Kidney epithelial cell (primary cell): ENCODE results near the gene CALD1. TPM values are rescaled to one million over a fixed set of nuclear protein-coding genes. Genes with fewer than 3 reads are reported as not detected.

ENCODE experiments used
- DNase-seq: peaks from one replicate; pipeline ENCODE4 v3.0.0-alpha.2; 2010; ENCODE audit warnings: low read depth
- H3K27me3 ChIP-seq: 2 replicates; pipeline ENCODE4 v1.6.0; 2011; ENCODE audit warnings: low read length; ENCODE audit not compliant: control insufficient read depth, insufficient read depth
- H3K36me3 ChIP-seq: 2 replicates; pipeline ENCODE4 v1.5.1; 2011; ENCODE audit warnings: low read length; ENCODE audit not compliant: control insufficient read depth, insufficient read depth
- H3K4me3 ChIP-seq: 2 replicates; pipeline ENCODE4 v1.5.1; 2011; ENCODE audit warnings: low read depth, mild to moderate bottlenecking, control low read depth, low read length
- total RNA-seq: library from RNA; depleted of rRNA; stranded (reverse); fragments of >200 nt; gene quantifications from 2 replicates; pipeline ENCODE4 v1.2.3, GENCODE V29; 2015
- TF ChIP-seq, protein P1 (sequence below): IDR thresholded peaks from 2 replicates; pipeline ENCODE4 v1.5.1; 2011; ENCODE audit warnings: mild to moderate bottlenecking, moderate library complexity, low read length, control low read depth, inconsistent platforms; ENCODE audit not compliant: insufficient read depth, poor library complexity, severe bottlenecking

CALD1 gene
- total RNA-seq, 1 donor from 2014 or later: 255 TPM

DNA sequence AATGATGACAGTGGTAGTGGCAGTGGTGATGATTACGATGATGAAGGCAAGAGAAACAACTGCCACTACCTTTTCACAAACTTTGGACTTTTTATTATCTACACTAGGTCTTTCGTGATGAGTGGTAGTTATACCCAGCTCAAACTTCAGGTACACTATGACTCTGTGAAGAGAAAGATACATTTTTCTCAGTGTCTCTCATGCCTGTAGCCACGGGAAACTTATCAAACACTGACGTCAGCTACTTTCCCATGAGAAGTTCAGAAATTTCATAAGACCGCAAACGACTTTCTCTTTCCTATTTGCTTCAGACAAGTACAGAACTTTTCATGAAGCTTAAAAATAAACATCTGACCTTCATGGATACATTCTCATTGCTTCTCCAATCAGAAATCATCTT lies 57.0 kb downstream of the CALD1 start:
- TF ChIP-seq, protein P1, sequence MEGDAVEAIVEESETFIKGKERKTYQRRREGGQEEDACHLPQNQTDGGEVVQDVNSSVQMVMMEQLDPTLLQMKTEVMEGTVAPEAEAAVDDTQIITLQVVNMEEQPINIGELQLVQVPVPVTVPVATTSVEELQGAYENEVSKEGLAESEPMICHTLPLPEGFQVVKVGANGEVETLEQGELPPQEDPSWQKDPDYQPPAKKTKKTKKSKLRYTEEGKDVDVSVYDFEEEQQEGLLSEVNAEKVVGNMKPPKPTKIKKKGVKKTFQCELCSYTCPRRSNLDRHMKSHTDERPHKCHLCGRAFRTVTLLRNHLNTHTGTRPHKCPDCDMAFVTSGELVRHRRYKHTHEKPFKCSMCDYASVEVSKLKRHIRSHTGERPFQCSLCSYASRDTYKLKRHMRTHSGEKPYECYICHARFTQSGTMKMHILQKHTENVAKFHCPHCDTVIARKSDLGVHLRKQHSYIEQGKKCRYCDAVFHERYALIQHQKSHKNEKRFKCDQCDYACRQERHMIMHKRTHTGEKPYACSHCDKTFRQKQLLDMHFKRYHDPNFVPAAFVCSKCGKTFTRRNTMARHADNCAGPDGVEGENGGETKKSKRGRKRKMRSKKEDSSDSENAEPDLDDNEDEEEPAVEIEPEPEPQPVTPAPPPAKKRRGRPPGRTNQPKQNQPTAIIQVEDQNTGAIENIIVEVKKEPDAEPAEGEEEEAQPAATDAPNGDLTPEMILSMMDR: no peak
- H3K36me3 ChIP-seq: no peaks in the 10 kb centered on the region
- no peak overlapping the region for H3K4me3 ChIP-seq
- H3K27me3 ChIP-seq: no peaks in the 10 kb centered on the region
- DNase-seq: no peak

DNA sequence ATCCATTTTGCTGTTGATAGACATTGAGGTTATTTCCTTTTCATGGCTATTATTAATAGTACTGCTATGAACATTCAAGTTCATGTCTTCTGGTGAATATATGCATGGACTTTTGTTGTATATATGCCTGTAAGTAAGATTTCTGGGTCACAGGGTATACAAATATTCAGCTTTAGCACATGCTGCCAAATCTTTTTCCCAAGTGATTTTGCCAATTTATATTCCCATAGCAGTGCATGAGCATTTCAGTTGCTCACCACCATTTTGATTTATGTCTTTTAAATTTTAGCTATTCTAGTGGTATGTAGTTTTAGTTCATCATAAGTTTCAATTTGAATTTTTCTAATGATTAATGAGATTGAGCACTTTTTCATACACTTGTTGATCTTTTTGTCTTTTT lies 59.9 kb downstream of the CALD1 start:
- TF ChIP-seq, protein P1: no peak
- Histone ChIP-seq H3K36me3 (no peaks in the 10 kb centered on the region), H3K27me3 (no peaks in the 10 kb centered on the region), H3K4me3 (no peak overlapping the region)
- no peak for DNase-seq

DNA sequence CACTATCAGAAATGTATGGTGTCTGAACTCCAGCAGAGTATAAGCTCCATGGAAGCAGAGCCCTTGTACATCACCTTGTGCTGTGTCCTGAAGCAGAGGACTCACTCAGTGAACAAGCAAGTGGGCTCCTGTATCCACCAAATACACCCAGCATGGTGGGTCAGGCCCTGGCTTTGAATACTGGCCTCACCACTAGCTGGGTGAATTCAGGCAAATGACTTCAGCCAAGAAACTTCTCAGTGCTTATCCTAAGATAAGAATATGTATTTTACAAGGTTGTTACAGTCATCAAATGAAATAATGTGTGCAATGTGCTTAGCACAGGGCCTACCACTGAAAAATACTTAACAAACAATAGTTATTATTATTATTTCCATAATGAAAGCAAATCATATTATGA lies 62.6 kb downstream of the CALD1 start:
- H3K36me3 ChIP-seq: peaks cover 2% of the 10 kb centered on the region
- no peak for DNase-seq

DNA sequence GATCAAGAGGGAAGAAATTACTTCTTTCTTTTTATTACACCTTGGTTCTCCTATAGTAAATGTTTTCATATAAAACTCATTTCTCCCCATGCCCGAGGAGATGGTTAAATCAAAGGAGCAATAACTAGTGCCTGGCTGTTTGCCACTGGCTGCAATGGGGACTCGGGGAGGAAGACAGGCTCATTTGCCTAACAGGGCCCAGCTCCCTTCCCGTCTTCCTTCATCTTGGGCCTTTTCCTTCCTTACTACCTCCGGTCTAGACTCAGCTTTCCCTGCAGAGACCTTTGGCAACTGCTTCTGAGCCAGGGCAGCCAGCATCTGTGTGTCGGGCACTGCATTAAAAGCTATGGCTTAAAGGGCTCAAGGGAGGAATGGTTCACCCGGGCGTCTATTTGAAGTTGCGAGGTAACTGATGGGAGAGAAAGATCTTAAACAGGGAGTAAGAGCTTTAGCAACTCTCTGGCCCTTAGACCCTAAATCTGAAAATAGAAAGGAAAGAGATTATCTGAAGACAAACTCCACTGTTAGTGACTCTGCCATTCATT lies 63.5 kb downstream of the CALD1 start:
- DNase-seq: no peak
- TF ChIP-seq, protein P1: no peak
- Histone ChIP-seq H3K36me3 (peaks cover 2% of the 10 kb centered on the region), H3K4me3 (no peak overlapping the region), H3K27me3 (no peaks in the 10 kb centered on the region)

More for the DNA sequence above, 62.6 kb downstream of the CALD1 start:
- H3K4me3 ChIP-seq: no peak overlapping the region
- TF ChIP-seq, protein P1: no peak
- H3K27me3 ChIP-seq: no peaks in the 10 kb centered on the region

DNA sequence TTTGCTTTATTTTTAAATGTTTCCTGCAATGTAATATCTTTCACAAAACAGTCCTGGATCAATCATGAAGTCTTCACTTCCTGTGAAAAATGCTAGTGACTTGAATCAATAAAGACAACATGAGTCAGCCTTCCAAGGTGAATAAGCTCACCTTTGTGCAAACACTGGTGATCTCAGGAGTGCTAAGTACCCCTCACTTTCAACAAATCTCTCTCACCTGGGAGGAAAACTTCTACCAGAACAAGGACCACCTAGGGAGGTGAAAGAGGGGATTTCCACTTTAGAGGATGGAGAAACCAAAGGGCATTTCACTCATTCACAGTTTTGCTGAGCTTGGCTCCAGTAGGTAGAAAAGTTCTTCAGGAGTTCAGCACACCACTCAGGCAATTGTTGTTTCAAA lies 64.8 kb downstream of the CALD1 start:
- TF ChIP-seq, protein P1: no peak
- peaks cover 2% of the 10 kb centered on the region for H3K36me3 ChIP-seq
- H3K4me3 ChIP-seq: no peak overlapping the region
- no peak for DNase-seq
- no peaks in the 10 kb centered on the region for H3K27me3 ChIP-seq

DNA sequence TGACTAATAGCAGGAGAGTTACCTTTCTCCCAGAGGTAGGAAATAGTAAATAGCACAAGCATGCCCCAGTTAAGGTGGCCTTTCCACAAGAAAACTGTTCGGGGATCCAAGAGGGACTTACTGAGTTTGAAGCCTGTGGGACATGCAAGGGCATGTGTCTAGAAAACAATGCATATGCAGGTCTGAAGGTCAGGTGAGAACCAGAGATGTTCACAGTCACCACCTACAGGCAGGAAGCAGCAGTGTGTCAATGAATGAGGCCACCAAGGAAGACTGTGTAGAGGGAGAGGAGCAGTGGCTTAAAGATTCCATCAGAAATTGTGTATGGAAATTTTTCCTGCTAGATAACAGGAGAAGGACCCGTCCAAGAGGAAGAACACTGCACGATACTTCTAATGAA lies 66.0 kb downstream of the CALD1 start:
- H3K36me3 ChIP-seq: peaks cover 2% of the 10 kb centered on the region
- H3K4me3 ChIP-seq: no peak overlapping the region
- TF ChIP-seq, protein P1: peak; percentile 40
- no peak for DNase-seq
- H3K27me3 ChIP-seq: no peaks in the 10 kb centered on the region
